IMR-90 (cell line): ENCODE data around the gene SGMS1. TPM values are rescaled to one million over a fixed set of nuclear protein-coding genes. Genes with fewer than 3 reads are reported as not detected.
A peak's percentile ranks its signal among the peaks of the same experiment; 100 is the strongest.

ENCODE experiments used
- ATAC-seq: fragments of 200-7000 bp; cut with Tn5 transposase; 2 replicates; pipeline ENCODE4 v1.9.1; 2020; ENCODE audit warnings: low read depth, mild to moderate bottlenecking, moderate library complexity
- BruUV-seq: library from RNA; stranded (reverse); fragments of 400-500 nt; replicated peaks from 2 replicates; lab custom pipeline; 2021; lab: Mats Ljungman, UMichigan
- CTCF ChIA-PET: fragments of 300-600 bp; formaldehyde crosslinking; extraction: SDS; loops from one replicate; lab custom pipeline; 2021; ENCODE audit warnings: antibody characterized with exemption; lab: Yijun Ruan, JAX
- POLR2A ChIA-PET: fragments of 300-600 bp; sonication (Branson Sonifier 250); formaldehyde crosslinking; loops from one replicate; lab custom pipeline; 2022; ENCODE audit warnings: antibody characterized with exemption; ENCODE audit not compliant: unreplicated experiment; lab: Charles Lee
- DNase-seq: peaks from one replicate; pipeline ENCODE4 v3.0.0; 2013
- H2AFZ ChIP-seq: replicated peaks from 2 replicates; pipeline ENCODE3; 2013; ENCODE audit warnings: low read length, mild to moderate bottlenecking; ENCODE audit not compliant: poor library complexity
- H2AK5ac ChIP-seq: 2 replicates; pipeline ENCODE4 v1.6.1; 2013; ENCODE audit warnings: low read depth, low read length, inconsistent platforms
- H2AK9ac ChIP-seq: replicated peaks from 2 replicates; pipeline ENCODE3; 2013; ENCODE audit warnings: mild to moderate bottlenecking, low read depth, low read length, moderate library complexity; ENCODE audit not compliant: poor library complexity
- H2BK120ac ChIP-seq: 2 replicates; pipeline ENCODE4 v1.6.1; 2013; ENCODE audit warnings: low read depth, low read length, inconsistent platforms
- H2BK15ac ChIP-seq: 3 replicates; pipeline ENCODE4 v1.6.1; 2013; ENCODE audit warnings: low read depth, low read length, inconsistent platforms
- H2BK20ac ChIP-seq: 2 replicates; pipeline ENCODE4 v1.6.1; 2013; ENCODE audit warnings: low read depth, mild to moderate bottlenecking, inconsistent platforms, low read length, moderate library complexity
- H2BK5ac ChIP-seq: 2 replicates; pipeline ENCODE4 v1.6.1; 2013; ENCODE audit warnings: mild to moderate bottlenecking, low read depth, low read length, inconsistent platforms; ENCODE audit not compliant: poor library complexity, severe bottlenecking
- H3K14ac ChIP-seq: replicated peaks from 2 replicates; pipeline ENCODE4 v1.6.1; 2013; ENCODE audit warnings: low read depth, low read length, inconsistent platforms
- H3K18ac ChIP-seq: 2 replicates; pipeline ENCODE4 v1.6.1; 2013; ENCODE audit warnings: low read depth, low read length, control low read depth
- H3K23ac ChIP-seq: 2 replicates; pipeline ENCODE4 v1.6.1; 2013; ENCODE audit warnings: low read depth, low read length, inconsistent platforms
- H3K27ac ChIP-seq: 2 replicates; pipeline ENCODE4 v1.5.1; 2013; ENCODE audit warnings: mild to moderate bottlenecking, control low read depth, low read length; ENCODE audit not compliant: insufficient read depth
- H3K27me3 ChIP-seq: 2 replicates; pipeline ENCODE4 v1.6.1; 2013; ENCODE audit warnings: low read length; ENCODE audit not compliant: control insufficient read depth, insufficient read depth
- H3K36me3 ChIP-seq: 2 replicates; pipeline ENCODE4 v1.6.1; 2013; ENCODE audit warnings: low read length, mixed read lengths; ENCODE audit not compliant: control insufficient read depth, insufficient read depth
- H3K4ac ChIP-seq: 2 replicates; pipeline ENCODE4 v1.6.1; 2013; ENCODE audit warnings: low read depth, low read length, inconsistent platforms
- H3K4me1 ChIP-seq: 2 replicates; pipeline ENCODE4 v1.6.1; 2013; ENCODE audit warnings: low read length, mixed read lengths; ENCODE audit not compliant: control insufficient read depth, insufficient read depth
- H3K4me2 ChIP-seq: 2 replicates; pipeline ENCODE4 v1.6.1; 2013; ENCODE audit warnings: low read depth, mild to moderate bottlenecking, control low read depth, low read length, moderate library complexity
- H3K4me3 ChIP-seq: 2 replicates; pipeline ENCODE4 v1.5.1; 2013; ENCODE audit warnings: low read depth, mild to moderate bottlenecking, control low read depth, low read length, moderate library complexity; ENCODE audit not compliant: insufficient read depth
- H3K56ac ChIP-seq: 2 replicates; pipeline ENCODE4 v1.6.1; 2013; ENCODE audit warnings: low read length, inconsistent platforms; ENCODE audit not compliant: insufficient read depth; ENCODE audit errors: extremely low read depth
- H3K79me1 ChIP-seq, 2 experiments: 2 replicates each; pipeline ENCODE4 v1.6.1; 2013; ENCODE audit warnings: low read length in 2 of 2, inconsistent platforms in 1 of 2, low read depth in 1 of 2
- H3K9ac ChIP-seq: 2 replicates; pipeline ENCODE4 v1.6.1; 2013; ENCODE audit warnings: low read depth, low read length, control low read depth
- H3K9me1 ChIP-seq: 2 replicates; pipeline ENCODE4 v1.6.1; 2013; ENCODE audit warnings: low read length, inconsistent platforms; ENCODE audit not compliant: insufficient read depth
- H3K9me3 ChIP-seq: 2 replicates; pipeline ENCODE4 v1.6.1; 2013; ENCODE audit warnings: low read length; ENCODE audit not compliant: control insufficient read depth, insufficient read depth
- H4K20me1 ChIP-seq: 2 replicates; pipeline ENCODE4 v1.6.1; 2013; ENCODE audit warnings: low read length, inconsistent platforms; ENCODE audit not compliant: insufficient read depth
- H4K5ac ChIP-seq: 2 replicates; pipeline ENCODE4 v1.6.1; 2013; ENCODE audit warnings: mild to moderate bottlenecking, low read depth, low read length, control low read depth
- H4K8ac ChIP-seq, 2 experiments: 2 replicates each; pipeline ENCODE4 v1.6.1; 2013; ENCODE audit warnings: low read depth in 2 of 2, low read length in 2 of 2, control low read depth in 1 of 2, inconsistent platforms in 1 of 2
- H4K91ac ChIP-seq: 2 replicates; pipeline ENCODE4 v1.6.1; 2013; ENCODE audit warnings: low read depth, low read length, inconsistent platforms; ENCODE audit not compliant: insufficient read depth
- BHLHE40 ChIP-seq: fragments of 150-350 bp; IDR thresholded peaks from 2 replicates; pipeline ENCODE4 v1.6.1; 2016; ENCODE audit warnings: mild to moderate bottlenecking, low read depth, low read length
- CEBPB ChIP-seq: IDR thresholded peaks from 2 replicates; pipeline ENCODE4 v1.6.1; 2012; ENCODE audit warnings: low read depth, low read length, improper control_type of control experiment
- CHD1 ChIP-seq: IDR thresholded peaks from 2 replicates; pipeline ENCODE4 v1.6.1; 2012; ENCODE audit warnings: low read depth, low read length, improper control_type of control experiment
- MAFK ChIP-seq: IDR thresholded peaks from 2 replicates; pipeline ENCODE4 v1.6.1; 2012; ENCODE audit warnings: low read depth, low read length, improper control_type of control experiment
- MAZ ChIP-seq: IDR thresholded peaks from 2 replicates; pipeline ENCODE4 v1.6.1; 2012; ENCODE audit warnings: low read depth, mild to moderate bottlenecking, low read length, improper control_type of control experiment, moderate library complexity, borderline replicate concordance
- MXI1 ChIP-seq: IDR thresholded peaks from 2 replicates; pipeline ENCODE4 v1.6.1; 2012; ENCODE audit warnings: low read depth, mild to moderate bottlenecking, low read length, moderate library complexity, borderline replicate concordance
- NFE2L2 ChIP-seq: fragments of 150-350 bp; IDR thresholded peaks from 2 replicates; pipeline ENCODE4 v1.6.1; 2016; ENCODE audit warnings: low read depth, mild to moderate bottlenecking, low read length
- RAD21 ChIP-seq: IDR thresholded peaks from 2 replicates; pipeline ENCODE4 v1.6.1; 2012; ENCODE audit warnings: low read length, improper control_type of control experiment
- RFX5 ChIP-seq: IDR thresholded peaks from 2 replicates; pipeline ENCODE4 v1.8.0; 2012; ENCODE audit warnings: low read depth, mild to moderate bottlenecking, low read length, moderate library complexity
- SMC3 ChIP-seq: fragments of 150-350 bp; IDR thresholded peaks from 2 replicates; pipeline ENCODE4 v1.6.1; 2016; ENCODE audit warnings: low read depth, mild to moderate bottlenecking, antibody characterized with exemption, low read length, moderate library complexity
- WGBS, 2 experiments: methylation state at CpG; one replicate each; pipeline versions ENCODE4 v1.1.5 to v1.1.7; 2013; ENCODE audit warnings: missing lambda C conversion rate in 2 of 2; ENCODE audit not compliant: insufficient read length in 1 of 2; ENCODE audit errors: extremely low coverage in 2 of 2; 5-methylcytosine and 5-hydroxymethylcytosine counted together
- dilution Hi-C: fragments of 300-500 bp; cut with HindIII; formaldehyde crosslinking; loops from one replicate; pipeline ENCODE4 v1.14.3; 2018; ENCODE audit warnings: low sequenced_read_pairs; ENCODE audit not compliant: unreplicated experiment
- in situ Hi-C: fragments of 300-500 bp; cut with MboI; formaldehyde crosslinking; loops from 3 replicates; pipeline ENCODE4 v1.14.3; 2019; ENCODE audit warnings: low sequenced_read_pairs, inconsistent platforms, mixed read lengths
- intact Hi-C: fragments of 100-400 bp; cut with micrococcal nuclease; formaldehyde crosslinking; loops from 2 replicates; pipeline ENCODE4 v1.10.0; 2022
- polyA plus RNA-seq, 3 experiments: library from polyadenylated mRNA; depleted of rRNA; stranded (reverse); fragments of >200 nt; gene quantifications; 2 replicates each; pipeline ENCODE4 v1.2.3, GENCODE V29; 2012; ENCODE audit warnings: low replicate concordance in 1 of 3
- total RNA-seq: library from RNA; depleted of rRNA; stranded (reverse); fragments of >200 nt; gene quantifications from 2 replicates; pipeline ENCODE4 v1.2.3, GENCODE V29; 2012
- TF ChIP-seq, protein P1 (sequence below): conservative IDR thresholded peaks from 2 replicates; pipeline ENCODE4 v1.5.1; 2012; ENCODE audit warnings: mild to moderate bottlenecking, low read depth, low read length, improper control_type of control experiment

SGMS1 gene
- total and polyA plus RNA-seq, 2 of the 4 experiments (the other 2 are of a cell fraction) = 9.8 to 30.8 TPM

- Histone ChIP-seq H2BK5ac (no peak overlapping the region), H4K8ac (no peak overlapping the region), H3K27me3 (no peaks in the 10 kb centered on the region), H3K4ac (peak overlapping the region; percentile 6), H3K4me2 (no peak overlapping the region), H3K4me3 (no peak overlapping the region), H2BK120ac (no peak overlapping the region), H2AK9ac (no peak overlapping the region), H4K20me1 (peaks cover 13% of the 10 kb centered on the region; the same call in 1 of the 2 replicates), H2BK15ac (0 out of 3 replicates have a peak overlapping the region, but pooled peaks have one; percentile 12), H3K27ac (no peak overlapping the region), H3K14ac (no peak overlapping the region), H2AFZ (no peak overlapping the region), H3K4me1 (peaks cover 15% of the 10 kb centered on the region), H3K9ac (no peak overlapping the region), H4K91ac (peak overlapping the region; percentile 11; the same call in 1 of the 2 replicates), H4K5ac (no peak overlapping the region), H3K23ac (peak overlapping the region; percentile 17; the same call in 1 of the 2 replicates), H3K79me1 (peaks cover 43 to 62% of the 10 kb centered on the region in 2 experiments), H3K9me3 (no peaks in the 10 kb centered on the region), H3K56ac (no peak overlapping the region), H3K9me1 (peaks cover 10% of the 10 kb centered on the region), H3K36me3 (peaks cover 2% of the 10 kb centered on the region; the same call in 1 of the 2 replicates), H2AK5ac (peak overlapping the region; percentile 41; the same call in 1 of the 2 replicates), H2BK20ac (peak overlapping the region; percentile 41), H3K18ac (no peak overlapping the region)
- BruUV-seq = no TSS peak
- DNase-seq = peak; percentile 47
- ATAC-seq = peak; percentile 60
- TF ChIP-seq NFE2L2 = no peak
- no peak for TF ChIP-seq CHD1
- TF ChIP-seq BHLHE40 = no peak
- no peak for TF ChIP-seq MAFK
- no peak for TF ChIP-seq MAZ
- TF ChIP-seq RFX5 = no peak
- no peak for TF ChIP-seq MXI1
- TF ChIP-seq, protein P1, sequence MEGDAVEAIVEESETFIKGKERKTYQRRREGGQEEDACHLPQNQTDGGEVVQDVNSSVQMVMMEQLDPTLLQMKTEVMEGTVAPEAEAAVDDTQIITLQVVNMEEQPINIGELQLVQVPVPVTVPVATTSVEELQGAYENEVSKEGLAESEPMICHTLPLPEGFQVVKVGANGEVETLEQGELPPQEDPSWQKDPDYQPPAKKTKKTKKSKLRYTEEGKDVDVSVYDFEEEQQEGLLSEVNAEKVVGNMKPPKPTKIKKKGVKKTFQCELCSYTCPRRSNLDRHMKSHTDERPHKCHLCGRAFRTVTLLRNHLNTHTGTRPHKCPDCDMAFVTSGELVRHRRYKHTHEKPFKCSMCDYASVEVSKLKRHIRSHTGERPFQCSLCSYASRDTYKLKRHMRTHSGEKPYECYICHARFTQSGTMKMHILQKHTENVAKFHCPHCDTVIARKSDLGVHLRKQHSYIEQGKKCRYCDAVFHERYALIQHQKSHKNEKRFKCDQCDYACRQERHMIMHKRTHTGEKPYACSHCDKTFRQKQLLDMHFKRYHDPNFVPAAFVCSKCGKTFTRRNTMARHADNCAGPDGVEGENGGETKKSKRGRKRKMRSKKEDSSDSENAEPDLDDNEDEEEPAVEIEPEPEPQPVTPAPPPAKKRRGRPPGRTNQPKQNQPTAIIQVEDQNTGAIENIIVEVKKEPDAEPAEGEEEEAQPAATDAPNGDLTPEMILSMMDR = no peak
- no peak for TF ChIP-seq RAD21
- TF ChIP-seq CEBPB = no peak
- no peak for TF ChIP-seq SMC3
- no CpG with 5 or more reads among the region's 6 CpGs for WGBS, 2 experiments
- intact Hi-C loops (no loop called here), in situ Hi-C loops (no loop called here), dilution Hi-C loops (no loop called here)
- ChIA-PET CTCF (interaction anchor here (0.6 kb wide), 1 partner anchor 276 kb away, joined by 3 read pairs; no protein-coding TSS in a partner anchor), POLR2A (interaction anchor here (0.6 kb wide), 1 partner anchor 215 kb away, joined by 4 read pairs; no protein-coding TSS in a partner anchor)
Observed at GRCh38 chr10:50410066-50410811, 213.5 kb downstream of the SGMS1 start.
